AG04450 (cell line): ENCODE data around the gene WNT7B. TPM values are rescaled to one million over a fixed set of nuclear protein-coding genes. Genes with fewer than 3 reads are reported as not detected.
A peak's percentile ranks its signal among the peaks of the same experiment; 100 is the strongest.

Experiments
- CTCF ChIA-PET: fragments of 300-600, 350-600 bp; formaldehyde crosslinking; extraction: SDS; loops from one replicate; lab custom pipeline; 2022; ENCODE audit warnings: antibody characterized with exemption, inconsistent platforms; lab: Charles Lee
- POLR2A ChIA-PET: fragments of 350-600 bp; formaldehyde crosslinking; extraction: SDS; loops from one replicate; lab custom pipeline; 2021; ENCODE audit warnings: antibody characterized with exemption, inconsistent platforms; lab: Yijun Ruan, JAX
- DNase-seq: peaks from one replicate; pipeline ENCODE4 v3.0.0-alpha.2; 2011; ENCODE audit warnings: low read depth, low spot score
- H3K27ac ChIP-seq: one replicate; pipeline ENCODE4 v1.5.1; 2012; ENCODE audit warnings: low read depth, low read length, control low read depth
- H3K27me3 ChIP-seq: one replicate; pipeline ENCODE4 v1.6.0; 2012; ENCODE audit warnings: low read length; ENCODE audit not compliant: control insufficient read depth, insufficient read depth
- H3K4me3 ChIP-seq: 2 replicates; pipeline ENCODE4 v1.5.1; 2011; ENCODE audit warnings: mild to moderate bottlenecking, low read depth, low read length, control low read depth
- H3K9me3 ChIP-seq: 2 replicates; pipeline ENCODE4 v1.5.1; 2012; ENCODE audit warnings: low read length; ENCODE audit not compliant: control insufficient read depth, insufficient read depth
- CTCF ChIP-seq: IDR thresholded peaks from 2 replicates; pipeline ENCODE4 v1.5.1; 2011; ENCODE audit warnings: low read depth, low read length, control low read depth, inconsistent platforms
- polyA plus RNA-seq: library from polyadenylated mRNA; depleted of rRNA; stranded (reverse); fragments of >200 nt; gene quantifications from 2 replicates; pipeline ENCODE4 v1.2.3, GENCODE V29; 2011

The WNT7B gene
- polyA plus RNA-seq, 1 experiment, result 0.56 TPM

- DNase-seq, result no peak
- no peaks in the 10 kb centered on the region for H3K27me3 ChIP-seq
- no peak overlapping the region for H3K27ac ChIP-seq
- CTCF ChIA-PET, result interaction anchor here (1.0 to 1.8 kb wide), 2 partner anchors 13 to 117 kb away, joined by 4 to 6 read pairs; no protein-coding TSS in a partner anchor
- H3K9me3 ChIP-seq, result no peaks in the 10 kb centered on the region; the same call in 1 of the 2 replicates
- no peak for TF ChIP-seq CTCF
- no peak overlapping the region for H3K4me3 ChIP-seq
- POLR2A ChIA-PET, result no interaction called here
These were observed 22.5 kb upstream of the WNT7B start for GRCh38 chr22:45999379-45999971.

- CTCF ChIA-PET, result interaction anchor here (1.0 to 4.6 kb wide), 3 partner anchors 8 to 118 kb away, joined by 4 to 78 read pairs (median 6); no protein-coding TSS in a partner anchor
- POLR2A ChIA-PET, result no interaction called here
- H3K4me3 ChIP-seq, result no peak overlapping the region
- H3K27ac ChIP-seq, result no peak overlapping the region
- DNase-seq, result no peak
- H3K27me3 ChIP-seq, result no peaks in the 10 kb centered on the region
- H3K9me3 ChIP-seq, result no peaks in the 10 kb centered on the region; the same call in 1 of the 2 replicates
- no peak for TF ChIP-seq CTCF
These were observed 21.8 kb upstream of the WNT7B start for GRCh38 chr22:45998638-45999378.

- no peaks in the 10 kb centered on the region for H3K27me3 ChIP-seq
- no peak overlapping the region for H3K4me3 ChIP-seq
- POLR2A ChIA-PET, result interaction anchor here (1.1 to 2.0 kb wide), 5 partner anchors 8 to 119 kb away, joined by 3 to 11 read pairs (median 6); no protein-coding TSS in a partner anchor
- CTCF ChIA-PET, result interaction anchor here (4.6 kb wide), 1 partner anchor 9 kb away, joined by 78 read pairs; no protein-coding TSS in a partner anchor
- no peaks in the 10 kb centered on the region; the same call in 1 of the 2 replicates for H3K9me3 ChIP-seq
- peak overlapping the region; percentile 87 for H3K27ac ChIP-seq
- no peak for DNase-seq
- no peak for TF ChIP-seq CTCF
These were observed 21.0 kb upstream of the WNT7B start for GRCh38 chr22:45997777-45998637.

- CTCF ChIA-PET, result interaction anchor here (0.6 to 4.6 kb wide), 6 partner anchors 9 to 317 kb away, joined by 3 to 78 read pairs (median 22); no protein-coding TSS in a partner anchor
- POLR2A ChIA-PET, result interaction anchor here (0.6 to 2.0 kb wide), 6 partner anchors 9 to 120 kb away, joined by 3 to 11 read pairs (median 5); no protein-coding TSS in a partner anchor
- peak; percentile 90 for DNase-seq
- Histone ChIP-seq H3K9me3 (no peaks in the 10 kb centered on the region; the same call in 1 of the 2 replicates), H3K27ac (peak overlapping the region; percentile 97), H3K4me3 (0 out of 2 replicates have a peak overlapping the region, but pooled peaks have one; percentile 4), H3K27me3 (no peaks in the 10 kb centered on the region)
- no peak for TF ChIP-seq CTCF
These were observed 20.3 kb upstream of the WNT7B start for GRCh38 chr22:45997077-45997776.
